ENCODE data around the gene ANKRD65.
"Not testable (repeated sequence)": the region's sequence is repeated elsewhere in the genome, so short reads cannot be mapped to it uniquely, and the experiment has no call there.

DNA sequence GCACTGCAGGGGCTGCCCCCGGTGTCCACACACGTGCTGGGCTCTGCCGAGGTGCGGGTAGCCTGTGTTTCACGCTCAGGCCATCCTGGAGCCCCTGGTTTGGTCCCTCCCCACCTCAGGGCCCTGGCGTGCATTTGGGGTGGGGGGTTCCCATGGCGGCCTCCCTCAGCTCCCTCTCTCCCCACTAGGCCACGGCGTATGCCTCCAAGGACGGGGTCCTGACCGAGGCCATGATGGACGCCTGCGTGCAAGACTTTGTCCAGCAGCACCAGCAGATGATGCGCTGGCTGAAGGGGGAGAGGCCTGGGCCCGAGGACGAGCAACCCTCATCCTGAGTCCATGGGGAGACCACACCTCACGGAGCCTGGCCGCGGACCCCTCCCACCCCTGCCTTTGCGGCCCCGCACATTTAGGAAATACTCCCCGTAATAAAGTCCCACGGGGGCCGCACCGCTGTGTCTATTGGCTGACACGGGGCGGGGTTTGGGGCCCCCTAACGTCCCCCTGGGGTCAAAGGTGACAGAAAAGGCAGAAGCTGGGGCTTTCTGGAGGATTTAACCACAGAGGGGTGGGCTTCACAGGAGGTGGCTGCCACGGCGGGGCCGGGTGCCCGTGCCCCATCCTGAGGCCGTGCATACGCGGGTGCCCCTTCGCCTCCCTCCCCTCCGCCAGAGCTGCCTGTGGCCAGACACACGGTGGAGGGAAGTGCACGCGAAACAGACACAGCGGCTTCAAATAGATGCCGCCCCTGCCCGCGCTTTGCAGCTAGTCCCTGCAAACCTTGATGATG is 47.3 kb upstream of the ANKRD65 start:
- TF ChIP-seq EZH2 (IDR thresholded peaks at IDR 0.05; ENCODE audit: insufficient read depth, low read length), result not testable (repeated sequence)
- TF ChIP-seq, protein P1, sequence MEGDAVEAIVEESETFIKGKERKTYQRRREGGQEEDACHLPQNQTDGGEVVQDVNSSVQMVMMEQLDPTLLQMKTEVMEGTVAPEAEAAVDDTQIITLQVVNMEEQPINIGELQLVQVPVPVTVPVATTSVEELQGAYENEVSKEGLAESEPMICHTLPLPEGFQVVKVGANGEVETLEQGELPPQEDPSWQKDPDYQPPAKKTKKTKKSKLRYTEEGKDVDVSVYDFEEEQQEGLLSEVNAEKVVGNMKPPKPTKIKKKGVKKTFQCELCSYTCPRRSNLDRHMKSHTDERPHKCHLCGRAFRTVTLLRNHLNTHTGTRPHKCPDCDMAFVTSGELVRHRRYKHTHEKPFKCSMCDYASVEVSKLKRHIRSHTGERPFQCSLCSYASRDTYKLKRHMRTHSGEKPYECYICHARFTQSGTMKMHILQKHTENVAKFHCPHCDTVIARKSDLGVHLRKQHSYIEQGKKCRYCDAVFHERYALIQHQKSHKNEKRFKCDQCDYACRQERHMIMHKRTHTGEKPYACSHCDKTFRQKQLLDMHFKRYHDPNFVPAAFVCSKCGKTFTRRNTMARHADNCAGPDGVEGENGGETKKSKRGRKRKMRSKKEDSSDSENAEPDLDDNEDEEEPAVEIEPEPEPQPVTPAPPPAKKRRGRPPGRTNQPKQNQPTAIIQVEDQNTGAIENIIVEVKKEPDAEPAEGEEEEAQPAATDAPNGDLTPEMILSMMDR (IDR thresholded peaks at IDR 0.05; ENCODE audit: insufficient read depth, low read depth, low read length), result not testable (repeated sequence)

Data from astrocyte (in vitro differentiated cells and primary cell).